Karpas-422 (cell line): ENCODE data around the gene SMIM1. TPM values are rescaled to one million over a fixed set of nuclear protein-coding genes. Genes with fewer than 3 reads are reported as not detected.

Source experiments
- DNase-seq: peaks from one replicate; pipeline ENCODE4 v3.0.0-alpha.2; 2015
- H2AFZ ChIP-seq: fragments of 200-600 bp; sonication (generic); 2 replicates; pipeline ENCODE4 v1.6.1; 2014; ENCODE audit warnings: antibody characterized with exemption, low read length, mixed read lengths
- H3K27ac ChIP-seq: fragments of 200-600 bp; sonication (generic); 2 replicates; pipeline ENCODE4 v1.5.1; 2014; ENCODE audit warnings: mild to moderate bottlenecking, low read length, moderate library complexity
- H3K27me3 ChIP-seq: fragments of 200-600 bp; sonication (generic); 2 replicates; pipeline ENCODE4 v1.6.1; 2014; ENCODE audit warnings: low read length, mixed read lengths
- H3K36me3 ChIP-seq: fragments of 200-600 bp; sonication (generic); 2 replicates; pipeline ENCODE4 v1.6.1; 2014; ENCODE audit warnings: low read length, mixed read lengths; ENCODE audit not compliant: insufficient read depth
- H3K4me1 ChIP-seq: fragments of 200-600 bp; sonication (generic); 2 replicates; pipeline ENCODE4 v1.6.1; 2014; ENCODE audit warnings: mild to moderate bottlenecking, low read length, mixed read lengths
- H3K4me2 ChIP-seq: fragments of 200-600 bp; sonication (generic); 2 replicates; pipeline ENCODE4 v1.6.1; 2014; ENCODE audit warnings: low read length, low read depth, mild to moderate bottlenecking; ENCODE audit not compliant: poor library complexity, severe bottlenecking
- H3K4me3 ChIP-seq: fragments of 200-600 bp; sonication (generic); 2 replicates; pipeline ENCODE4 v1.5.1; 2014; ENCODE audit warnings: mild to moderate bottlenecking, antibody characterized with exemption, low read length, mixed read lengths
- H3K79me2 ChIP-seq: fragments of 200-600 bp; sonication (generic); 2 replicates; pipeline ENCODE4 v1.6.1; 2014; ENCODE audit warnings: mild to moderate bottlenecking, low read length, mixed read lengths
- H3K9ac ChIP-seq: fragments of 200-600 bp; sonication (generic); 2 replicates; pipeline ENCODE4 v1.6.0; 2014; ENCODE audit warnings: low read length
- H3K9me2 ChIP-seq: fragments of 200-600 bp; sonication (generic), shearing (Covaris generic); replicated peaks from 2 replicates; pipeline ENCODE4 v1.6.0; 2014; ENCODE audit warnings: mild to moderate bottlenecking, low read length, moderate library complexity; ENCODE audit not compliant: insufficient read depth
- H3K9me3 ChIP-seq: fragments of 300-700, 200-600 bp; sonication (generic); 2 replicates; pipeline ENCODE4 v1.6.1; 2014; ENCODE audit warnings: low read length, mixed read lengths
- H4K20me1 ChIP-seq: fragments of 200-600 bp; sonication (generic); 2 replicates; pipeline ENCODE4 v1.6.1; 2014; ENCODE audit warnings: mild to moderate bottlenecking, antibody characterized with exemption, low read length, low read depth; ENCODE audit not compliant: insufficient read depth
- total RNA-seq: library from RNA; depleted of rRNA; stranded (reverse); fragments of >200 nt; shearing (Covaris generic); gene quantifications from 2 replicates; pipeline ENCODE4 v1.2.3, GENCODE V29; 2014; ENCODE audit warnings: low replicate concordance

SMIM1 gene
- total RNA-seq, 1 experiment from 2014 or later, result not detected

DNA sequence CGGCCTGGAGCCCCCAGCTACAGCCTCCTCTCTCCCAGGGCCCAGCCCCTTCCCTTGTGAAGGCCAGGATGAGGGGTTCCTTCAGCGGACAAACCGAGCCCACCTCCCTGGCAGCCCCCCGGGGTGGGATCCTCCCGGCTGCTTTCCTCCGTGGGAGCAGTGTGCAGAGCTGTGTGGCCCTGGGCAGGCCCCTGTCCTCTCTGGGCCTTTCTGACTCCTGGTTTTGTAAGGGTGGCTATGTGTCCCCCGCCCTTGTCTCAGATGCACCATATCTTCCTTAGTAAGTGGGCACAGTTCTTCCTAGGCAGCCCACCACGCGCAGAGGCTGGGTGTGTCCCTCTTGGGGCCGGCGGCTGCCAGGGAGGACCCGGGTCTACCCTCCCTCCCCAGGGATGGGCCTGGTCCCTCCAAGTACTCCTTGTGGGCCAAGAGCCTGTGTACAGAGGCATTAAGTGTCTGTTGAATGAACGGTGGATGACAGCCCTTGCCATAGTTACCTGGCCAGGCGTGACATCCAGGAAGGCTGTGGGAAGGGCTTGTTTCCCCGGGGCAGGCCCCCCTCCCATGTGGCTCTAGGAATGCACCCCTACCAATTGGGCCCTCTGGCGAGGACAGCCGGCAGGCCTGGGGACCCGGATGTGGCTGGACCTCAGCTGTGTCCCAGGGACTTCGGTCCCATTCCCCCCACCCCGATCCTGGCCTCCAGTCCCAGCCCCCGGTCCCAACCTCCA is 3.8 kb downstream of the SMIM1 start:
- Histone ChIP-seq H4K20me1 (0 out of 2 replicates have a peak, but pooled peaks cover 6% of the 10 kb centered on the region), H3K9me3 (no peaks in the 10 kb centered on the region), H3K4me1 (peaks cover 20% of the 10 kb centered on the region), H3K4me2 (no peak overlapping the region), H3K27me3 (no peaks in the 10 kb centered on the region), H2AFZ (no peak overlapping the region), H3K9me2 (no peaks in the 10 kb centered on the region), H3K36me3 (no peaks in the 10 kb centered on the region), H3K9ac (no peak overlapping the region), H3K27ac (no peak overlapping the region), H3K4me3 (no peak overlapping the region), H3K79me2 (no peaks in the 10 kb centered on the region)
- DNase-seq, result no peak

- Histone ChIP-seq H3K27ac (no peak overlapping the region), H2AFZ (no peak overlapping the region), H4K20me1 (0 out of 2 replicates have a peak, but pooled peaks cover 6% of the 10 kb centered on the region), H3K4me3 (no peak overlapping the region), H3K9me3 (no peaks in the 10 kb centered on the region), H3K79me2 (no peaks in the 10 kb centered on the region), H3K9me2 (no peaks in the 10 kb centered on the region), H3K27me3 (no peaks in the 10 kb centered on the region), H3K4me2 (no peak overlapping the region), H3K9ac (no peak overlapping the region), H3K4me1 (peaks cover 12% of the 10 kb centered on the region), H3K36me3 (no peaks in the 10 kb centered on the region)
- DNase-seq, result no peak
These were observed 4.6 kb downstream of the SMIM1 start for GRCh38 chr1:3777078-3777547.

GRCh38 chr1:3777647-3778589 is 5.4 kb downstream of the SMIM1 start:
- Histone ChIP-seq H3K9me3 (no peaks in the 10 kb centered on the region), H3K27me3 (no peaks in the 10 kb centered on the region), H3K9ac (no peak overlapping the region), H3K4me3 (no peak overlapping the region), H3K9me2 (no peaks in the 10 kb centered on the region), H3K4me1 (peaks cover 8% of the 10 kb centered on the region), H3K27ac (no peak overlapping the region), H3K36me3 (peaks cover 4% of the 10 kb centered on the region; the same call in 1 of the 2 replicates), H2AFZ (no peak overlapping the region), H3K4me2 (no peak overlapping the region), H4K20me1 (0 out of 2 replicates have a peak, but pooled peaks cover 6% of the 10 kb centered on the region), H3K79me2 (no peaks in the 10 kb centered on the region)
- DNase-seq, result no peak

DNA sequence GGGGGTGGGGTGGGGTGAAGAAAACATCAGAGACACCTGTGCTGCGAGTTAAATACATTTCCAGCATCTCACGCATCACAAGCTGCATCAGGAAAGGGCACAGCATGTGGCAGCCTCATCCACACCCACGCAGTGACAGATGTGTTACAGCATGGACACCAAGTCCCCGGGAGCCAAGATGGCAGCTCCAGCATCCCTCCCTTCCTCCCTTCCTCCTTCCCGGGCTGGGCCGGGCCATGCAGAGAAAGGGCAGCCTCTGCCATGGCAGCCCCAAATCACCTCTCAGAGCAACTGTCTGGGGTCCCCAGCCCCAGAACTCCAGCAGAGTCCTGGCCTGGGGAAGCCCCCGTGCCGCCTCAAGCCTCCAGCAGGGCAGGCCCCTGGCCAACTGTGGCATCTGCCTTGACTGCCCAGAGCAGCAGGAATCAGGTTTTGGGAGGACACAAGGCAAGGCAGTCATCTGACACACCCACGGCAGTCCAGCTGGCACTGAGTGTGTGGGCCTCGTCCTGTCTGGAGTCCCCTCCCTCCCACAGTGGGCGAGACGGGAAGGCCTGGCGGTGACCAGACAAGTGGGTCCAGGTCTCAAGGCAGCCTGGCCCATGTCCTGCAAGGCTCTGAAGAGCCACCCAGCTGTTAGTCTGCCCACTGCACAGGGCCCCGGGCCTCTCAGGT is 6.2 kb downstream of the SMIM1 start:
- no peaks in the 10 kb centered on the region for H3K9me2 ChIP-seq
- 0 out of 2 replicates have a peak, but pooled peaks cover 6% of the 10 kb centered on the region for H4K20me1 ChIP-seq
- no peaks in the 10 kb centered on the region for H3K79me2 ChIP-seq
- peaks cover 8% of the 10 kb centered on the region for H3K4me1 ChIP-seq
- H3K4me3 ChIP-seq, result no peak overlapping the region
- no peak overlapping the region for H2AFZ ChIP-seq
- H3K9ac ChIP-seq, result no peak overlapping the region
- no peak for DNase-seq
- H3K27me3 ChIP-seq, result no peaks in the 10 kb centered on the region
- peaks cover 4% of the 10 kb centered on the region; the same call in 1 of the 2 replicates for H3K36me3 ChIP-seq
- no peak overlapping the region for H3K27ac ChIP-seq
- H3K4me2 ChIP-seq, result no peak overlapping the region
- no peaks in the 10 kb centered on the region for H3K9me3 ChIP-seq

GRCh38 chr1:3779265-3779911 is 6.8 kb downstream of the SMIM1 start:
- no peak overlapping the region for H3K27ac ChIP-seq
- no peak overlapping the region for H2AFZ ChIP-seq
- no peak overlapping the region for H3K4me2 ChIP-seq
- no peaks in the 10 kb centered on the region for H3K79me2 ChIP-seq
- H3K9ac ChIP-seq, result no peak overlapping the region
- H4K20me1 ChIP-seq, result 0 out of 2 replicates have a peak, but pooled peaks cover 6% of the 10 kb centered on the region
- no peaks in the 10 kb centered on the region for H3K9me3 ChIP-seq
- no peak overlapping the region for H3K4me3 ChIP-seq
- H3K36me3 ChIP-seq, result peaks cover 4% of the 10 kb centered on the region; the same call in 1 of the 2 replicates
- H3K27me3 ChIP-seq, result no peaks in the 10 kb centered on the region
- H3K9me2 ChIP-seq, result no peaks in the 10 kb centered on the region
- no peak for DNase-seq
- H3K4me1 ChIP-seq, result peaks cover 8% of the 10 kb centered on the region

GRCh38 chr1:3779912-3780416 is 7.4 kb downstream of the SMIM1 start:
- H3K36me3 ChIP-seq, result peaks cover 4% of the 10 kb centered on the region; the same call in 1 of the 2 replicates
- H3K79me2 ChIP-seq, result no peaks in the 10 kb centered on the region
- no peak overlapping the region for H3K4me3 ChIP-seq

DNA sequence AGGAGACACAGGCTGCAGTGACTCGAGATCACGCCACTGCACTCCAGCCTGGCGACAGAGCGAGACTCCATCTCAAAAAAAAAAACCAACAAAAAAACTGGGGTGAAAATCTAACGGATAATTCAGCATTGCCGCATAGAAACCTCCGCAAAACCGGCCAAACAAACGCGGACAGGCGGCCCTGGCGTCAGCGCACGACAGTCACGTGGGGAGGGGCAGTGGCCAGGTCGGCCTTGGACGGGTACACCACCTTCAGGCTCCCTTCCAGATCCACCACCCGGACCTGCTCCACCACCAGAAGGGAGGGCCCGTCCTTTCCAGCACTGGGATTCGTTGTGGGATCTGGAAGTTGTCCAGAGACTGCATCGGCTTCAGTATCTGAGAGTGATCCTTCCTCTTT is 8.4 kb downstream of the SMIM1 start:
- Histone ChIP-seq H3K4me3 (no peak overlapping the region), H2AFZ (no peak overlapping the region), H3K27ac (no peak overlapping the region), H3K9ac (no peak overlapping the region), H3K79me2 (no peaks in the 10 kb centered on the region), H3K36me3 (peaks cover 4% of the 10 kb centered on the region; the same call in 1 of the 2 replicates), H3K4me2 (no peak overlapping the region), H3K4me1 (peaks cover under 1% of the 10 kb centered on the region; the same call in 1 of the 2 replicates), H3K9me2 (no peaks in the 10 kb centered on the region), H3K9me3 (no peaks in the 10 kb centered on the region), H3K27me3 (no peaks in the 10 kb centered on the region), H4K20me1 (0 out of 2 replicates have a peak, but pooled peaks cover 6% of the 10 kb centered on the region)
- DNase-seq, result no peak

More at GRCh38 chr1:3779912-3780416, 7.4 kb downstream of the SMIM1 start:
- Histone ChIP-seq H3K27ac (no peak overlapping the region), H3K9me2 (no peaks in the 10 kb centered on the region), H3K27me3 (no peaks in the 10 kb centered on the region), H3K4me1 (peaks cover 8% of the 10 kb centered on the region), H2AFZ (no peak overlapping the region), H4K20me1 (0 out of 2 replicates have a peak, but pooled peaks cover 6% of the 10 kb centered on the region), H3K9me3 (no peaks in the 10 kb centered on the region), H3K9ac (no peak overlapping the region), H3K4me2 (no peak overlapping the region)
- DNase-seq, result no peak
